GM12878 (cell line): ENCODE data around the gene DHX40. TPM values are rescaled to one million over a fixed set of nuclear protein-coding genes. Genes with fewer than 3 reads are reported as not detected.

Experiments
- ATAC-seq: fragments of 200-7000 bp; cut with Tn5 transposase; 3 replicates; pipeline ENCODE4 v1.9.1; 2020; ENCODE audit warnings: mild to moderate bottlenecking, moderate library complexity
- BruUV-seq: library from RNA; stranded (reverse); fragments of 400-500 nt; replicated peaks from 2 replicates; lab custom pipeline; 2021; lab: Mats Ljungman, UMichigan
- CTCF ChIA-PET: fragments of 300-600 bp; sonication (Branson Sonifier 250); formaldehyde crosslinking; extraction: SDS; loops from one replicate; lab custom pipeline; 2021; ENCODE audit warnings: inconsistent platforms; lab: Yijun Ruan, JAX
- POLR2A ChIA-PET: fragments of 350-600 bp; formaldehyde crosslinking; extraction: SDS; loops from one replicate; lab custom pipeline; 2021; ENCODE audit warnings: inconsistent platforms; lab: Charles Lee
- RAD21 ChIA-PET: fragments of 300-600 bp; sonication (Branson Sonifier 250); formaldehyde crosslinking; loops from one replicate; lab custom pipeline; 2023; ENCODE audit warnings: antibody characterized with exemption; ENCODE audit not compliant: unreplicated experiment; lab: Charles Lee
- SMC1A ChIA-PET: fragments of 300-600 bp; sonication (Branson Sonifier 250); formaldehyde crosslinking; loops from one replicate; lab custom pipeline; 2023; ENCODE audit not compliant: unreplicated experiment, uncharacterized antibody; lab: Charles Lee
- DNase-seq: peaks from one replicate; pipeline ENCODE4 v3.0.0-alpha.2; 2011; ENCODE audit warnings: low read depth, low spot score
- FAIRE-seq: peaks from 3 replicates; lab custom pipeline; 2011; peaks lifted over from hg19 to GRCh38; lab: Jason Lieb, UNC
- H2AFZ ChIP-seq: 2 replicates; pipeline ENCODE4 v1.6.0; 2011; ENCODE audit warnings: low read depth, low read length, control low read depth; ENCODE audit not compliant: control insufficient read depth
- H3K27ac ChIP-seq: 2 replicates; pipeline ENCODE4 v1.5.1; 2011; ENCODE audit warnings: control low read depth; ENCODE audit not compliant: control insufficient read depth, insufficient read depth
- H3K27me3 ChIP-seq, 2 experiments: replicated peaks in 1 of 2; 2 replicates each; pipeline versions ENCODE4 v1.6.0 to v1.6.1; 2011; ENCODE audit warnings: low read length in 1 of 2; ENCODE audit not compliant: control insufficient read depth in 2 of 2, insufficient read depth in 2 of 2
- H3K36me3 ChIP-seq, 2 experiments: 2 replicates each; pipeline ENCODE4 v1.5.1; 2011; ENCODE audit warnings: low read length in 1 of 2; ENCODE audit not compliant: control insufficient read depth in 2 of 2, insufficient read depth in 2 of 2
- H3K4me1 ChIP-seq: 2 replicates; pipeline ENCODE4 v1.6.1; 2011; ENCODE audit warnings: mild to moderate bottlenecking, low read length, moderate library complexity, mixed read lengths; ENCODE audit not compliant: control insufficient read depth, insufficient read depth
- H3K4me2 ChIP-seq: 2 replicates; pipeline ENCODE4 v1.6.0; 2011; ENCODE audit warnings: control low read depth; ENCODE audit not compliant: control insufficient read depth, insufficient read depth
- H3K4me3 ChIP-seq: fragments of 200-600 bp; sonication (generic); 2 replicates; pipeline ENCODE4 v1.5.1; 2016
- H3K79me2 ChIP-seq: 2 replicates; pipeline ENCODE4 v1.6.0; 2011; ENCODE audit warnings: low read length; ENCODE audit not compliant: control insufficient read depth, insufficient read depth
- H3K9ac ChIP-seq: 2 replicates; pipeline ENCODE4 v1.8.0; 2011; ENCODE audit warnings: low read length, control low read depth, mixed read lengths; ENCODE audit not compliant: control insufficient read depth, insufficient read depth
- H3K9me3 ChIP-seq: replicated peaks from 3 replicates; pipeline ENCODE4 v1.5.1; 2011; ENCODE audit warnings: mild to moderate bottlenecking, low read length; ENCODE audit not compliant: control insufficient read depth, insufficient read depth
- H4K20me1 ChIP-seq: 2 replicates; pipeline ENCODE4 v1.6.0; 2011; ENCODE audit not compliant: control insufficient read depth, insufficient read depth
- CEBPB ChIP-seq, 2 experiments: fragments of 150-350 bp in 1 of 2; IDR thresholded peaks; 2 replicates each; pipeline ENCODE4 v1.6.1; 2012 to 2014; ENCODE audit warnings: low read depth in 2 of 2, low read length in 2 of 2, borderline replicate concordance in 1 of 2, inconsistent platforms in 1 of 2
- HDAC6 ChIP-seq: fragments of 200-600 bp; sonication (generic); IDR thresholded peaks from one replicate; pipeline ENCODE4 v1.8.0; 2017; ENCODE audit warnings: antibody characterized with exemption; ENCODE audit not compliant: unreplicated experiment
- HDGF ChIP-seq: fragments of 450-650 bp; IDR thresholded peaks from 2 replicates; pipeline ENCODE4 v1.6.1; 2016; ENCODE audit warnings: antibody characterized with exemption
- JUNB ChIP-seq: IDR thresholded peaks from 2 replicates; pipeline ENCODE4 v1.6.1; 2016; ENCODE audit warnings: antibody characterized with exemption, mild to moderate bottlenecking
- LARP7 ChIP-seq: fragments of 450-650 bp; IDR thresholded peaks from 2 replicates; pipeline ENCODE4 v1.6.1; 2017; ENCODE audit warnings: mild to moderate bottlenecking
- PBX3 ChIP-seq: IDR thresholded peaks from 2 replicates; pipeline ENCODE4 v1.6.1; 2011; ENCODE audit warnings: mild to moderate bottlenecking, low read depth, low read length, moderate library complexity; ENCODE audit not compliant: insufficient replicate concordance
- POLR2A ChIP-seq: IDR thresholded peaks from 2 replicates; pipeline ENCODE4 v1.6.1; 2011; ENCODE audit warnings: low read depth, mild to moderate bottlenecking, low read length
- RBBP5 ChIP-seq: fragments of 200-600 bp; sonication (generic); conservative IDR thresholded peaks from 2 replicates; pipeline ENCODE4 v1.6.1; 2016
- RFX5 ChIP-seq: IDR thresholded peaks from 2 replicates; pipeline ENCODE4 v1.6.1; 2011; ENCODE audit warnings: low read depth, low read length, improper control_type of control experiment
- RUNX3 ChIP-seq: IDR thresholded peaks from 2 replicates; pipeline ENCODE4 v1.6.1; 2012; ENCODE audit warnings: low read length, inconsistent platforms
- SKIL ChIP-seq: fragments of 450-650 bp; IDR thresholded peaks from 2 replicates; pipeline ENCODE4 v1.6.1; 2017; ENCODE audit warnings: mild to moderate bottlenecking, low read depth, inconsistent platforms; ENCODE audit not compliant: poor library complexity, severe bottlenecking
- SMAD1 ChIP-seq: fragments of 450-650 bp; IDR thresholded peaks from 2 replicates; pipeline ENCODE4 v1.6.1; 2018; ENCODE audit warnings: mild to moderate bottlenecking, low read depth; ENCODE audit not compliant: partially characterized antibody
- SPI1 ChIP-seq: IDR thresholded peaks from 2 replicates; pipeline ENCODE4 v1.6.1; 2011; ENCODE audit warnings: low read depth, mild to moderate bottlenecking, low read length, moderate library complexity, borderline replicate concordance; ENCODE audit not compliant: insufficient read depth
- WRNIP1 ChIP-seq: IDR thresholded peaks from 2 replicates; pipeline ENCODE4 v1.6.1; 2011; ENCODE audit warnings: low read depth, low read length, improper control_type of control experiment, borderline replicate concordance
- WGBS: methylation state at CpG from one replicate; pipeline ENCODE4 v1.1.6; 2016; ENCODE audit warnings: low lambda C conversion rate; ENCODE audit not compliant: insufficient replicate concordance, insufficient coverage; ENCODE audit errors: missing lambda C conversion rate; 5-methylcytosine and 5-hydroxymethylcytosine counted together
- in situ Hi-C: fragments of 300-500 bp; cut with MboI; formaldehyde crosslinking; loops from 9 replicates; pipeline ENCODE4 v1.14.3; 2018; ENCODE audit warnings: mixed read lengths
- intact Hi-C: fragments of 100-400 bp; cut with micrococcal nuclease; formaldehyde crosslinking; loops from one replicate; pipeline ENCODE4 v1.14.2; 2022; ENCODE audit not compliant: unreplicated experiment
- polyA plus RNA-seq, 11 experiments: library from polyadenylated mRNA; depleted of rRNA in 4 of 11; unstranded in 6 of 11; stranded (reverse) in 5 of 11; fragments of >200 nt; fragmentation: Nextera tagmentation in 4 of 11; fragmentation: Illumina TruSeq in 1 of 11; extraction: Ambion mirVana in 4 of 11; extraction: Trizol in 1 of 11; gene quantifications; 1 replicate in 1 of 11; 2 replicates in 10 of 11; pipeline versions ENCODE4 v1.2.1 to v1.2.3, GENCODE V29; 2011 to 2016; ENCODE audit warnings: inconsistent platforms in 2 of 11, missing spikeins in 2 of 11, low read depth in 1 of 11
- total RNA-seq, 4 experiments: library from RNA; depleted of rRNA in 3 of 4; stranded (reverse); fragments of >200 nt in 3 of 4; fragmentation: Illumina TruSeq in 1 of 4; extraction: Trizol in 1 of 4; gene quantifications; 2 replicates each; pipeline versions ENCODE4 v1.2.1 to v1.2.3, GENCODE V29; 2013 to 2021
- TF ChIP-seq, protein P1 (sequence below): IDR thresholded peaks from 2 replicates; pipeline ENCODE4 v1.6.1; 2012; ENCODE audit warnings: low read depth, low read length, improper control_type of control experiment
- TF ChIP-seq, protein P2 (sequence below): IDR thresholded peaks from 2 replicates; pipeline ENCODE4 v1.6.1; 2011; ENCODE audit warnings: borderline replicate concordance, low read depth, mild to moderate bottlenecking, moderate library complexity, mixed read lengths, low read length; ENCODE audit not compliant: insufficient read depth; ENCODE audit errors: extremely low read length

The DHX40 gene
- total and polyA plus RNA-seq, 10 of the 15 experiments (the other 5 are each of a cell fraction or from before 2014, with no cell fraction given): 4.8 to 29.2 (median 12.0) TPM

DNA sequence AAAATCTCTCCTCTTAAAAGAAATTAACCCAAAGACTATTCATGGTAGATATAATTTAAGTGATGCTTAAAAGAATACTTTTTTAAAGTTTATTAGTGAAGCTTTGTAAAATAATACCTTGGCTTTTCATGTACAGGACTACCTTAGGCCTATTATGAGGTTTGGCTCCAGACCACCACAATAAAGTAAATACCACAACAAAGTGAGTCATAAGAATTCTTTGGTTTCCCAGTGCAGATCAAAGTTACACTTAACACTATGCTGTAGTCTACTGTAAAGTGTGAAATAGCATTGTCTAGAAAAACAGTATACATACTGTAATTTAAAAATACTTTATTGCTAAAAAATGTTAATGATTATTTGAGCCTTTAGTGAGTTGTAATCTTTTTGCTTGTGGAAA lies 85.9 kb downstream of the DHX40 start:
- ATAC-seq: no peak
- POLR2A ChIA-PET: no interaction called here

DNA sequence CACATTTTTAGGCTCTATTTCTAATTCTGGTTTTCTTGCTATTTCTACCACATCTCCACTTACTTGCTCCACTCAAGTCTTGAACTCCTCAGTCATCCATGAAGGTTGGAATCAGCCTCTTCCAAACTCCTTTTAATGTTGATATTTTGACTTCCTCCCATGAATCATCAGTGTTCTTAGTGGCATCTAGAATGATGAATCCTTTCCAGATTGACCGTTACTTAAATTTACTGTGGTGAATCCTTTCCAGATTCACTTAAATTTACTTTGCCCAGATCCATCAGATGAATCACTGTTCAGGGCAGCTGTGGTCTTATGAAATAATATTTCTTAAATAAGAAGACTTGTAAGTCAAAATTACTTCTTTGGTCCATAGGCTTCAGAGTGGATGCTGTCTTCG lies 86.7 kb downstream of the DHX40 start:
- Histone ChIP-seq H2AFZ (no peak overlapping the region), H4K20me1 (no peaks in the 10 kb centered on the region), H3K27me3 (no peaks in the 10 kb centered on the region), H3K27ac (no peak overlapping the region), H3K9me3 (no peaks in the 10 kb centered on the region; the same call in 2 of the 3 replicates), H3K79me2 (peaks cover 6% of the 10 kb centered on the region), H3K4me3 (no peak overlapping the region), H3K4me1 (no peaks in the 10 kb centered on the region), H3K4me2 (no peak overlapping the region), H3K36me3 (peaks cover 2 to 49% of the 10 kb centered on the region in 2 experiments), H3K9ac (no peak overlapping the region)
- ATAC-seq: no peak
- ChIA-PET SMC1A (interaction anchor here (1.5 to 1.8 kb wide), 3 partner anchors 9 to 18 kb away, joined by 4 to 6 read pairs (median 5); no protein-coding TSS in a partner anchor), RAD21 (no interaction called here), POLR2A (no interaction called here), CTCF (no interaction called here)
- 100% methylated on average over 2 of the region's 2 CpGs for WGBS
- in situ Hi-C loops: no loop called here
- intact Hi-C loops: no loop called here
- DNase-seq: no peak
- no peak for FAIRE-seq
- BruUV-seq: no TSS peak
- TF ChIP-seq RBBP5 (no peak), SKIL (no peak), HDAC6 (no peak), SMAD1 (no peak), JUNB (no peak), CEBPB (IDR thresholded peaks at IDR 0.05; ENCODE audit: borderline replicate concordance in 1 of 2, low read depth in 2 of 2, low read length in 2 of 2) (no peak), LARP7 (no peak), RFX5 (no peak), WRNIP1 (no peak), HDGF (no peak), PBX3 (no peak), POLR2A (no peak)
- TF ChIP-seq, protein P1, sequence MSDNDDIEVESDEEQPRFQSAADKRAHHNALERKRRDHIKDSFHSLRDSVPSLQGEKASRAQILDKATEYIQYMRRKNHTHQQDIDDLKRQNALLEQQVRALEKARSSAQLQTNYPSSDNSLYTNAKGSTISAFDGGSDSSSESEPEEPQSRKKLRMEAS: no peak
- TF ChIP-seq, protein P2, sequence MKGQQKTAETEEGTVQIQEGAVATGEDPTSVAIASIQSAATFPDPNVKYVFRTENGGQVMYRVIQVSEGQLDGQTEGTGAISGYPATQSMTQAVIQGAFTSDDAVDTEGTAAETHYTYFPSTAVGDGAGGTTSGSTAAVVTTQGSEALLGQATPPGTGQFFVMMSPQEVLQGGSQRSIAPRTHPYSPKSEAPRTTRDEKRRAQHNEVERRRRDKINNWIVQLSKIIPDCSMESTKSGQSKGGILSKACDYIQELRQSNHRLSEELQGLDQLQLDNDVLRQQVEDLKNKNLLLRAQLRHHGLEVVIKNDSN: no peak

More for the DNA sequence above, 85.9 kb downstream of the DHX40 start:
- CTCF ChIA-PET: no interaction called here
- H3K79me2 ChIP-seq: peaks cover 10% of the 10 kb centered on the region
- no peak overlapping the region for H3K4me2 ChIP-seq
- peak; percentile 51 for TF ChIP-seq RUNX3
- no peak for TF ChIP-seq SPI1
- H3K36me3 ChIP-seq: peaks cover 2 to 48% of the 10 kb centered on the region in 2 experiments
- DNase-seq: no peak
- no peaks in the 10 kb centered on the region for H3K4me1 ChIP-seq
- H3K4me3 ChIP-seq: no peak overlapping the region
- no peaks in the 10 kb centered on the region for H4K20me1 ChIP-seq
- no peak overlapping the region for H3K27ac ChIP-seq
- BruUV-seq: no TSS peak
- H3K9me3 ChIP-seq: no peaks in the 10 kb centered on the region; the same call in 2 of the 3 replicates
- SMC1A ChIA-PET: interaction anchor here (1.7 to 1.8 kb wide), 2 partner anchors 8 to 19 kb away, joined by 4 to 6 read pairs; no protein-coding TSS in a partner anchor
- no peak overlapping the region for H3K9ac ChIP-seq
- in situ Hi-C loops: no loop called here
- RAD21 ChIA-PET: no interaction called here
- H3K27me3 ChIP-seq: no peaks in the 10 kb centered on the region
- H2AFZ ChIP-seq: no peak overlapping the region
- intact Hi-C loops: no loop called here
- FAIRE-seq: no peak
